Fibroblast of skin of back (primary cell): Measurements from ENCODE around the gene TSTD2.
A peak's percentile ranks its signal among the peaks of the same experiment; 100 is the strongest.
"Not testable (repeated sequence)": the region's sequence is repeated elsewhere in the genome, so short reads cannot be mapped to it uniquely, and the experiment has no call there.

Experiments used
- DNase-seq: peaks from one replicate; pipeline ENCODE4 v3.0.0-alpha.2; 2013

The TSTD2 gene

GRCh38 chr9:97584778-97585177 lies 48.4 kb downstream of the TSTD2 start:
- DNase-seq: not testable (repeated sequence)

GRCh38 chr9:97581590-97581989 lies 51.6 kb downstream of the TSTD2 start:
- DNase-seq: not testable (repeated sequence)

GRCh38 chr9:97579914-97580313 lies 53.3 kb downstream of the TSTD2 start:
- no peak for DNase-seq

- no peak for DNase-seq
Observed at GRCh38 chr9:97578846-97579245, 54.3 kb downstream of the TSTD2 start.

- DNase-seq: no peak
Observed at GRCh38 chr9:97577051-97577450, 56.1 kb downstream of the TSTD2 start.

- DNase-seq: no peak
Observed at GRCh38 chr9:97575673-97576200, 57.4 kb downstream of the TSTD2 start.

GRCh38 chr9:97574921-97575672 lies 58.1 kb downstream of the TSTD2 start:
- not testable (repeated sequence) for DNase-seq

- DNase-seq: not testable (repeated sequence)
Observed at GRCh38 chr9:97574101-97574571, 59.0 kb downstream of the TSTD2 start.

- DNase-seq: no peak
Observed at GRCh38 chr9:97573482-97574073, 59.6 kb downstream of the TSTD2 start.

- no peak for DNase-seq
Observed at GRCh38 chr9:97572892-97573365, 60.2 kb downstream of the TSTD2 start.

- DNase-seq: no peak
Observed at GRCh38 chr9:97572196-97572891, 60.8 kb downstream of the TSTD2 start.

- DNase-seq: no peak
Observed at GRCh38 chr9:97571664-97572063, 61.5 kb downstream of the TSTD2 start.

- no peak for DNase-seq
Observed at GRCh38 chr9:97570899-97571298, 62.3 kb downstream of the TSTD2 start.

GRCh38 chr9:97568461-97569275 lies 64.5 kb downstream of the TSTD2 start:
- no peak for DNase-seq

- no peak for DNase-seq
Observed at GRCh38 chr9:97567894-97568202, 65.3 kb downstream of the TSTD2 start.

GRCh38 chr9:97567182-97567893 lies 65.8 kb downstream of the TSTD2 start:
- DNase-seq: no peak

- DNase-seq: no peak
Observed at GRCh38 chr9:97565262-97565661, 67.9 kb downstream of the TSTD2 start.

- peak; percentile 21 for DNase-seq
Observed at GRCh38 chr9:97564291-97565175, 68.6 kb downstream of the TSTD2 start.

GRCh38 chr9:97563458-97564135 lies 69.6 kb downstream of the TSTD2 start:
- DNase-seq: no peak

- DNase-seq: no peak
Observed at GRCh38 chr9:97562542-97562941, 70.6 kb downstream of the TSTD2 start.
